Measurements from ENCODE around the gene ZSWIM4.

ZSWIM4 gene

GRCh38 chr19:13813147-13813546 lies 17.9 kb downstream of the ZSWIM4 start:
- DNase-seq, result no peak

GRCh38 chr19:13814550-13814949 lies 19.3 kb downstream of the ZSWIM4 start:
- DNase-seq, result no peak

- DNase-seq, result no peak
These were observed 21.9 kb downstream of the ZSWIM4 start for GRCh38 chr19:13817018-13817614.

- DNase-seq, result no peak
These were observed 22.6 kb downstream of the ZSWIM4 start for GRCh38 chr19:13817615-13818371.

- DNase-seq, result no peak
These were observed 24.0 kb downstream of the ZSWIM4 start for GRCh38 chr19:13819238-13819637.

- no peak for DNase-seq
These were observed 26.0 kb downstream of the ZSWIM4 start for GRCh38 chr19:13821292-13821691.

GRCh38 chr19:13823256-13823655 lies 28.0 kb downstream of the ZSWIM4 start:
- DNase-seq, result no peak

- DNase-seq, result no peak
These were observed 28.7 kb downstream of the ZSWIM4 start for GRCh38 chr19:13823901-13824300.

- DNase-seq, result no peak
These were observed 29.5 kb downstream of the ZSWIM4 start for GRCh38 chr19:13824703-13825102.

GRCh38 chr19:13825489-13826441 lies 30.5 kb downstream of the ZSWIM4 start:
- DNase-seq, result no peak

GRCh38 chr19:13826652-13827235 lies 31.5 kb downstream of the ZSWIM4 start:
- no peak for DNase-seq

- no peak for DNase-seq
These were observed 32.4 kb downstream of the ZSWIM4 start for GRCh38 chr19:13827656-13828055.

- no peak for DNase-seq
These were observed 35.0 kb downstream of the ZSWIM4 start for GRCh38 chr19:13830114-13830740.

GRCh38 chr19:13830741-13831536 lies 35.7 kb downstream of the ZSWIM4 start:
- DNase-seq, result no peak

- DNase-seq, result no peak
These were observed 36.6 kb downstream of the ZSWIM4 start for GRCh38 chr19:13831537-13832467.

GRCh38 chr19:13833330-13834243 lies 38.3 kb downstream of the ZSWIM4 start:
- DNase-seq, result peak; percentile 53 to 55

GRCh38 chr19:13834244-13835069 lies 39.2 kb downstream of the ZSWIM4 start:
- DNase-seq, result no peak
